COLO668 (cell line): ENCODE data around the gene UBD.

Experiments
- DNase-seq: peaks from one replicate; lab custom pipeline; 2025; ENCODE audit not compliant: unreplicated experiment; lab: John Stamatoyannopoulos, UW

Gene UBD

DNA sequence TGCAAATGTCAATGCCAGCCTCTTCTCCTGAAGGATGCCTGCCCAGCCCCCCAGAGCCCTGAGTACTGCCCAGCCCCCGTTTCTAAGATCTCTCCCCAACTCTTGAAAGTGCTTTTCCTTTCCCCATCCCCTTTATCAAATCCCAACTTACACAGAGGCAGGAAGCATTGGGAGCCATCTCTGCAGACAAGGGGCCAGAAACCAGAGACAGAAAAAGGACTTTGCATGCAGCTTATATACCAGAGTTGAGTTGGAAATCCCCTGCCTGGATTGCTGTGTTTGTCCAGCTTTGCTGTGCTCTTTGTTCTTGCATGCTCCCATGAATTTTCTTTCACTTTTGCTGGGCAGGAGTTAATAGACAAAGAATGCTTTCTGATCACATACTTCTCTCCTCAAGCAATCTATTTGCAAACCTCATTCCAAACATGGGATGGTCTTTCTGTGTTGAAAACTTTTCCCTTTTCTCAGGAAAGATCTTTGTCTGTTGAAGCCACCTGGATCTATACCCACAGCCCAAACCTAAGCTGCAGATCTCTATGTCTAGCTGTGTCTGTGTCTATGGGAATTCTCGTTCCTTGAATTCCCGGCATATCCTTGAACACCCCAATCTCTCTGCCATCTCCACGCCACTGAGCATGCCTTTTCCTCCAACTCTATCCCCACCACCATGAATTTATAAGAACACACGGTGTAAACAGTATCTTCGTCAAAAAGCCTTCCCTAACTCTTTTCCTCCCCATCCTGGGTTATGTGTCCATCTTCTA, at the start of gene UBD:
Gene UBD, minus strand, starts transcription at position 209 of the 764 bp plus-strand sequence. Its CDS starts 31 bp downstream, at position 178.
- peak; percentile 0 for DNase-seq

DNA sequence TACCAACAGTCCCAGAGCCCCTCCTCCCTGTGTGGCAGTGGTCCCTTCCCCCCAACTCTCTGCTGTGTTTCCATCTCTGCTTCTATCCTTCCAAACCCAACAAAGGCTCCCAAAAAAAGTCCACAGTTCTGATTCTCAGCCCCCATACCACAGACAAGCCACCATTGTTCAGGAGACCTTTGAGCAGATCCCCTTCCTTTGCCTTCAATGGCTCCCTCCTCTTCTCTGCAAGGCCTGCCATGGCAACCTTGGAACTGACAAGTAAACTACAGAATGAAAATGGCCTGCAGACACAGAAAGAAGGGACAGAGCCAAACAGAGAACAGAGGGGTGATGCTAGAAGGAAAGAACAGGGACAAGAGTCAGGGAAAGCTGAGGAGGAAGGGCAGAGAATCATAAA, 48.6 kb upstream of the UBD start:
- DNase-seq, result no peak

DNA sequence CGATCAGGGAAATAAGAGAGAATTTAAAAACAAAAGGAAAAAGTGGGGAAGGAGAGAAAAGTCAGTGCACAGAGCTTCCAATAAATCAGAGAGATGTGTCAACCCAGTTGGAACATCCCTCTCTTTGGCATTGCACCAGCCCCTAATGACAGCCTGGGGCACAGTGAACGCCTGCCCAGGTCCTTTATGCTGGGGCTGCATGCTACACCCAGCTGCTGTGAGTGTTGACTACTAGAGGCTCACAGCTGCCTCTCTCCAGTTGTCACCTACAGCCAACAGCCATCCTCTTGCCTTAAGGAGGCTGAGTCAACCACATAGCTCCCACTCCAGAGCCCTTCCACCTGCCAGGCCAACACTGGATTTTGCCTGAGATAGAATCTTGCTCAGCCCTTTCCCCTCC, 44.4 kb upstream of the UBD start:
- no peak for DNase-seq

DNA sequence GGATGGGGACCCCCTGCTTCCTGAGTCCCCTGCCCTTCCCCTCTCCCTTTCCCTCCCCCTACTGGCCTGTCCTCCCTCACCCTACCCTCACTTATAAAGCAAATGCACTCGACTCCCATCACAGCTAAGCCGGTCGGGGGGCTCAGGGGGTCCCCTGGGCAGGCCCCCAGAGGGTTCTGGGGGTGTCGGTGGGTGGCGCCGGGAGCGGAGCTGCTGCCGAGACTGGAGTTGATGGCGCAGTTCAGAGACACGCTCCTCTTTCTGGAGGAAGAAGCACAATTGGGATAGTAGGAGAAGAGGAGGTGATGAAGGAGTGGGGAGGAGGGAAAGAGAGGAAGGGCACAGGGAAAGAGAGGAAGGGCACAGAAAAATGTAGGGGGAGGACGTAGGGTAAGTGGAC, 43.9 kb upstream of the UBD start:
- DNase-seq, result no peak

DNA sequence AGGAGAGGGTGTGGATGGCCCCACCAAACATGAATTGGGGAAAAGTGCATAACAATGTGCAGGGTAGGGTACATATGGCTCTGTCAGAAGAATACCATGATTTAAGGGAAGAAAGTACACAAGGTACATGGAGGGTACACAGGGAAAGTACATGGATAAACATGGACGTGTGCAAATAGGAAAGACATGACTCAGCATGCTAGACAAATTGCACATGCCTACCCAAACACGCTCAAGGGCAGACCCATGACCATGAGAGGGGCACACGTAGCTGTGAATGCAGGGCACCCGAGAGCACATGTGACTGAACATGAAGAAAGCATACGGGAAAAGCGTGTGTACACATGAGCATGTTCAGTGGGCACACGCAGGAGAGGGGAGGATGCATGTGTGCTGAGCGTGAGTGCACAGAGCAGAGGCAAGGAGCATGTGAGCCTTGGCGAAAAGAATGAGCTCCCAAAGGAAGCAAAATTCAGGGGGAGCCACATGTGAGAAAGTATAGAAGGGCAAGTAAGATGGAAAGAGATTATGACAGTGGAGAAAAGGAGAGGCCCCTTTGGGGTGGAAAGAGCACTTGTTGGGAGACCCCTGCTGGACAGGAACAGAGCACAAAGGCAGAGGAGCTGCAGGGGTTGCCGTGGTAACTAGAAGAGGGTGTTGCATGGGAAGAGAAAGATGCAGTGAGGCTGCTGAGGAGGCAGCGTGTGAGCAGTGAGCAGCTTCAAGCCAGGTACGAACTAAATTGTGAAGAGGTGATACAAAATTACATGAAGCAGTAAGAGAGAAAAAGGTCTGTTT, 43.2 kb upstream of the UBD start:
- DNase-seq, result no peak

DNA sequence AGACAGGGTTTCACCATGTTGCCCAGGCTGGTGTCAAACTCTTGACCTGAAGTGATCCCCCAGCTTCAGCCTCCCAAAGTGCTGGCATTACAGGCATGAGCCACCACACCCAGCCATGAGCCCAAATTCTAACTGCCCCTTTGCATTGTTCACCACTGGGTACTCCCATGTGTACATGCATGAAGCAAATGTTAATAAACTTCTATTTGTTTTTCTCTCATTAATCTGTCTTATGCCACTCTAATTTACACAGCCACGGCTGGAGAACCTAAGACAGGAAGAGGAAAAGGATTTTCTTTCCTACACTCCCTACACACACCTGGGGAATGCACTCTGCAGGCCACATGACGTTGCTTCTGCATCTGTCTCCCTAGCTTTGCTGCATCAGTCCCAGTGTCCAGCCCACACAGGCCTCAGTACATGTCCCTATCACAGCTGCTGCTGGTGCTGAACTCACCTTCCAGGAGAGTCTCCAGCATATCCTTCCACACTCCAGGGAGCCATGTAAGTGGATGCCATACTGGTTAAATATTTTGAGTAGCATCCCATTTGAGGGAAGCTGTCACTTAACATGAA, 38.7 kb upstream of the UBD start:
- DNase-seq, result no peak

DNA sequence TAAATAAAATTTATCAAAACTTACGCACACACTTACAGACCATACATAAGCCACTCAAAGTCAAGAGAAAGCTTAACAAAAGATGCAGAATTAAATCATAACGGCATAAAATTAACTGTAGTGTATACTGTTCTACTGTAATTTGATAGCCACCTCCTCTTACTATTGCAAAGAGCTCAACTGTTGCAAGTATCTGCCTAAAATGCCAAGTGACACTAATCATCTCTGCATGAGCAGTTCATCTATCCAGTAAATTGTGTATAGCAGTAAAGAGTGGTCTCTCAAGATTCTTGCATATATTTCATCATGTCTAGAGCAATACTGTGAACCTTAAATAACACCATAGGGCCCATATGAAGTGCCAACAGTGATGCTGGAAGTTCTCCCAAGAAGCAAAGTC, 37.7 kb upstream of the UBD start:
- no peak for DNase-seq

DNA sequence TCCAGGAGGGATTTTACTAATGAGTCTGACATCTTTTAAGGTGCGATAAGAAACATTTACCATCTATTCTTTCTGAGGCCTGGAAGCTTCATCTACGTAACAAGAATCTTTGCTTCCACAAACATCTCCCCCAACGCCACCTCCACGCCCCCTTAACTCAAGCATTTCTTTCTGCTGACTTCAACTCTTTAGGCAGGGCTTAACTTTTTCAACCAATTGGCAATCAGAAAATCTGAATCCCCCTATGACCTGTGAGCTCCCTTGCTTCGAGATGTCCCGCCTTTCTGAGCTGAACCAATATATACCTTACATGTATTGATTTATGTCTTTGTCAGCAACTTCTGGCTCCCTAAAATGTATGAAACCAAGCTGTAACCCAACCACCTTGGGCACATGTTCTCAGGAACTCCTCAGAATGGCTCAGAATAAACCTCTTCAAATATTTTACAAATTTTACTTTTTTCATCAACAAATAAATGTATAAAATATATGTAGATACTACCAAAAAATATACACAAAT, 36.9 kb upstream of the UBD start:
- DNase-seq, result no peak

DNA sequence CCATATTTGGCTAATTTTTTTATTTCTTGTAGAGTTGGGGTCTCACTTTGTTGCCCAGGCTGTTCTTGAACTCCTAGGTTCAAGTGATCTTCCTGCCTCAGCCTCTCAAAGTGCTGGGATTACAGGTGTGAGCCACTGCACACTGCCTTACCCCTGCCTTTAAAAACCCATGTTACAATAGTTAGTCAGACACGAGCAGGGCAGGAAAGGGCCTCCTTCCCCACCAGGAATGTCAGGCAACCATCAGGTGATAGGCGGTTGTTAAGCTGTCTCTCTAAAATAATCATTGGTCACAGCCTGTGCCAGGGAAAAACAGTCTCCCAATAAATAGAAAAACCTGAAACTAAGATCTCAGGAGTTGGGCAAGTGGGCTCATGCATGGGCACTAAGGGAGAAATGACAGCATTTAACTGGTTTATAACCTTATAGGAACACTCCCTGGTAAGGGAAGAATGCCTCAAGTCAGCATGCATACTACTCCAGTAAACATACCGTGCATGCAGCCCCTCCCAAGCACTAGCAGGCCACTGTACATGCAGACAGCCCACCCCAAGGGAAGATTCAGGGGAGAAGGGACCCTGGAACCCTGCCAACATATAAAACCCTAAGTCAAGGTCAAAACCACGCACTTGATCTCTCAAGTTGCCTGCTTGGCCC, 33.8 kb upstream of the UBD start:
- DNase-seq, result no peak

DNA sequence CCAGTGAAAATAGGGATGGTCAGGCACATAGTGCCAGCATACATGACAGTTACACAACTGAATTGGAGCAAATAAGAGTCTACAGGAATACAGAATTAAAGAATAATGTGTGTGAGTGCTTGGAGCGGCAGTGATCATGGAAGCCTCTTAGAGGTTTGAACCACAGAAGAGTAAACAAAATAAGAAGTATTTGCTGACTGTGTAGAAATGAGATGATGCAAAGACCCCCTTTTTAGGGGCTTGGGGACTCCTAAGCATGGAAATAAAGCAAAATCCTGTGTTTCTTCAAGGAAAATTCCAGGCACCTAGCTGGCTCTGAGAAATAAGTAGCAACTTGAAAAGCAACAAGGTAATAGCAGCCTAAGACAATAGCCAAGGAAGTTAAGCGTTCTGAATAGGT, 32.1 kb upstream of the UBD start:
- DNase-seq, result no peak

DNA sequence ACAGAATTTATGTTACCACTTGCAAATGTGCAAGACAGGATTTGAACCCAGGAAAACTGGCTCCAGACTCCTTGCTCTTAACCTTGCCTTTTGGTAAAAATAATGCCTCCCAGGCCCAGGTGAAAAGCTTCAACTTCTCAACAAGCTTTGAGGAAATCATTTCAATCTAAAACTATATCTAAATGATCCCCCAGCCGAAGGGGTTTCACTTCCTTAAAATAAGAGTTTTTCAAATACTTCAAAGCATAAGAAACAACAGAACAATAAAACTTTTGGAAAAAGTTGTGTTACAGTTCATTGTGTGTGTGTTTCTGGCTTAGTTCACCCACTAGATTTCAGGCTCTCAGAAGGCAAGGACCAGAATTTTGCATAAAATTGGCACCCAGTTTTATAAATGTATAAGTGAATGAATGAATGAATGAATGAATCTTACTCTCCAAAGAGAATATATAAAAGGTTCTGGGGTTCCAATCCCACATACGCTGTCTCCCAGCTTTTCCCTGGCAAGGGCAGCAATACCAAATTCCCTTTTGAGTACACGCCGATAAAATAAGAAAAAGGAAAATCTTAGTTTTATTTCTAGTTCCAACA, 30.8 kb upstream of the UBD start:
- DNase-seq, result no peak

DNA sequence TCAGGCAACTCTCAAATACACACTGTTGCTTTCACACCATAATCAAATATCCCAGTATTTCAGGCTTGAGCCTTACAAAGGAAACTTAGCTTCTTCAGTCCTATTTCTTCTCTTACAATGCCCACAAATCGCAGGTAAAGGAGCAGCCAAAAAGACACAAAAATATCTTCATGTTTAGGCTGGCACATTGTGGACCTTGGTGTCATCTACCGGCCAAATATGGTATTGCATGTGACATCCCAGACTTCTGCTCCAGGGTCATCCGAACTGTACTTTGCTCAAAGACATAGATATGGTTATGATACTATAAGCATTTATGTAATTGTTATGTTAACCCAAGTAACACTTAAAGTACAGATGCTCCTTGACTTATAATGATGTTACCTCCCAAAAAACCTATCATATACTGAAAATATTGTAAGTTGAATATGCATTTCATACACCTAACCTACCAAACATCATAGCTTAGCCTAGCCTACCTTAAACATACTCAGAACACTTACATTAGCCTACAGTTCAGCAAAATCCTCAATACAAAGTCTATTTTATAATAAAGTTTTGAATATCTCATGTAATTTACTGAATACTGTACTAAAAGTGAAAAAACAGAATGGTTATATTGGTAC, 30.0 kb upstream of the UBD start:
- peak; percentile 13 for DNase-seq

DNA sequence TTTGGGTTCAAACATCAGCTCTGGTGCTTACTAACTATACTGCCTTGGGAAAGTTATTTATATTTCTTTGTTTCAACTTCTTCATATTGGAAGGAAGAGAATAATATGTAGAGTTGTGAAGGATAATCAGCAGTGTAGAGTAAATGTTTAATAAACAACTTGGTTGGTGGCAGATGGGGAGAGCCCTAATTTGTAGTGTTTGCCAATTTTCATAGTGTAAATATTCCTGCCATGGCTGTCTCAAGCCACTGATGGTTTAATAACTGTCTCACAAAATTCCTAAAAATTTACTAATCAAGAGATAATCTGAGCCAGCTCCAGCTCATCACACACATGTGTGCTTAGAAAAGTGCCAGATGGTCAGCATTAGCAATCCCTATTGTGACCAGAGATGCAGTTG, 25.3 kb upstream of the UBD start, which contains the start of gene OR2H2:
Gene OR2H2, plus strand, starts transcription at position 301 of the 400 bp plus-strand sequence. CDS start 2,824 bp downstream, outside the sequence.
- DNase-seq, result no peak

DNA sequence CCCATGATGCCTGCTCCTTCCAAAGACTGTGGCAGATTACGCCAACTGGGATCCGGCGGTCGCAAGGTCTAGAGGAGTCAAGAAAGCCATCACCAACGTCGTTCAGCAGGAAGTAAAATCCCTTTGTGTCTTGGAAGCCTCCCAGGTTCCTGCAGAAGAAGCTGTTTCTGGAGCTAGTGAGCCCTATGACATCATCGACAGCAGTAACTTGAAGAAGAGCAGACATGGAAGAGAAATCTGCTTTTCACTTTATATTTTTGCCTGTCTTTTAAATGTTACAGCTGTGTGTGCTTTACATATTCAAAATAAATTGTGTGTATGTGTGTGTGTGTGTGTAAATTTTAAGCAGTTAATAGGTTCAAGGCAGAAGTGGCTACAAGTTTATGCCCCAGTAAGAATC, 18.0 kb upstream of the UBD start:
- DNase-seq, result no peak

DNA sequence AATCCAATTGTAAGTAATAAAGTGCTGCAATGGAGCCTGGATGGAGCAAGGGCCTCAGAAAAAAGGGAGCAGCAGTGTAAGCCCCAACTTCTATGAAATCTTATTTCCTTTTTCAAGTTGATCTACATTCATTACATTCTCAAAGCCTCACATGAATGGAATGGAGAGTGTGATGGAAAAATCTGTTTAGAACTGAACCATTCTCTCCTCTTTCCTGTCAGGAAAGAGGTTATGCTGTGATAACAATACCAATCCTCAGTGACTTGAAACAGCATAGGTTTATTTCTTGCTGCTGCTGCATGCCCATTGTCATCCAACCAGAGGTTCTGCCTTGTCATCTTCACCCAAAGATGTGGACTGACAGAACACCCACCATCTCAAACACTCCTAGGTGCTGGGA, 16.5 kb upstream of the UBD start:
- DNase-seq, result no peak

DNA sequence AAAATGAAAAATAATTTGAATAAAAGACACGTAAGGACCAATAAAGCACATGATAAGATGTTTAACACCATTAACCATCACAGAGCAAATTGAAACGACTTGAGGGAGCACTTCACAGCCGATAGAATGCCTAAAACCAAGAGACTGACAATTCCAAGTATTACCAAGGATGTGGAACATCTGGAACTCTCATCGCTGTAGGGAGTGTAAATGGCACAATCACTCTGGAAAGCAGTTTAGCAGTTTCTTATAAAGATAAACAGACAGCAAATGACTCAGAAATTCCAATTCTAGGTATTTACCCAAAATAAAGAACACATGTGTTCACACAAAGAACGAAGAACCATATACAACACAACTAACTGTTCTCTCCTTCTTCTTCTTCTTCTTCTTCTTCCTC, 8.5 kb upstream of the UBD start:
- no peak for DNase-seq

DNA sequence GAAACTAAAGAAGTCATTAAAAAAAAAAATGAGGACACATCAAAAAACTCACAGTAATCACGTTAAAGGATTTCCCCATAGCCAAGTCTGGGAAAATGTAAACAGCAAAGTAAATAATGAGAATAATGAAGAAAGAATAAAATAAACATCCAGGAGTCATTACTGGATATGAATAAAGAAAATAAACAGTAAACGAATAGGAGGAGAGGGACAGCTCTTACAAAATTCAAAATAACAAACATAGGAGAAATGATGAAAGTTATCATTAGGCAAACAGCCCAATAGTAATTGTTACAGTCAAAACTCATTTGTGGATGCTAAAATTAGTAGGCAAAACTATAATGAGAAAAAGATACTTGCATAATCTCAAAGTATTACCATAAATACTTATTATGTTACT, 8.0 kb upstream of the UBD start:
- DNase-seq, result no peak

DNA sequence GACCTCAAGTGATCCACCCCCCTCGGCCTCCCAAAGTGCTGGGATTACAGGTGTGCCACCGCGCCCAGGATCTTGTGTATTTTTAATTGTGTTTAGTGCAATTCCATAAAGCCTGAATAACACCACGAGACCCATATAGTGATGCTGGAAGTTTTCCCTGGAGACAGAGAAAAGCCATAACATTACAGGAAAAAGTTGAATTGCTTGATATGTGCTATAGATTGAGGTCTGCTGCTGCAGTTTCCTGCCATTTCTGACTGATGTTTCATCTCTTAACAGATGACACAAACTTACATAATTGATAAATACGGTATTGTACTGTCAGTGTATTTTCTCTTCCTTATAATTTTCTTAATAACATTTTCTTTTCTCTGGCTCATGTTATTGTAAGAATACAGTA, 7.3 kb upstream of the UBD start:
- DNase-seq, result no peak

DNA sequence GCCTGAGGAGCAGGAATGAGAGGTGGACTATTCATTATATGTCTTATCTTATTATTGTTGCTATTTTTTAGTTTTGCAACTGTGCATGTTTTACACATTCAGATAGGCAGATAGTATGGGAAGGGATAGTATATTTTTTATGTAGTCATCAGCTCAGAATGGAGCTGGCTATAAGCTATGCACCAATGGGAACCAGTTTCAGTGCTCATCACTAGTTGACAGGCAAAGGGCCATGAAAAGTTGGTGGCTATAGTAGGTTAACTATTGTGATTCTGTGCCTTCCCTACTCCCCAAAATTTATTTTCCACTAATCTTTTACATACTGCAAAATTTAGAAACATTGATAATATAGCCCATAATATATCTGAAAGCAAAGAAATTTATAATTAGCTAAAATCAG, 5.3 kb upstream of the UBD start:
- no peak for DNase-seq

DNA sequence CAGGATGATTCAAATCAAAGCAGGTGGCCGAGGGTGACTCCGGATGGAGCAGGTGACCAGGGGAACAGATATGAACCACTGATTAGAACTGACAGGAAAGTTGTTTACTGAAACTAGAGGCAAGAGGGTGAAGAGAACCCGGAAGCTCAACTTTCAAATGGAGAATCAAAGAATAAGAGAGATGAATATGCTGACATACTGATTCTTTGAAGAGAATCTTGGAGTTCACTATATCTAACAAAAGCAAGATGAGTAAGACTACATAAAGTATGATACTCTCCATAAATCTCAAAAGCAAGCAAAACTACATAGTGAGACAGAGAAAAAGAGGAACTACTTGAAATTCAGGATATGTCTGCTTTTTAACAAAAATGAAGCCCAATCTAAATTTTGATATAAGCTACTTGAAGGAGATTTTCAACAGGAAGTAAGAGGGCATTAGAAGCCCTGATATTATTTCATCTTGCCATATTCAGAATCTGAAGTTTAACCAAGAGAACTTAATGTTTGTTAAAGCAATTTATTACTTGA, 4.0 kb upstream of the UBD start:
- no peak for DNase-seq
